PC-3 (cell line): ENCODE data around the gene GFOD2. TPM values are rescaled to one million over a fixed set of nuclear protein-coding genes. Genes with fewer than 3 reads are reported as not detected.

Source experiments
- ATAC-seq: fragments of 200-7000 bp; cut with Tn5 transposase; 2 replicates; pipeline ENCODE4 v1.9.1; 2020; ENCODE audit warnings: mild to moderate bottlenecking, moderate library complexity
- BruUV-seq: library from RNA; stranded (reverse); fragments of 400-500 nt; replicated peaks from 2 replicates; lab custom pipeline; 2021; lab: Mats Ljungman, UMichigan
- CTCF ChIA-PET: fragments of 300-600 bp; sonication (Branson Sonifier 250); formaldehyde crosslinking; loops from one replicate; lab custom pipeline; 2022; ENCODE audit warnings: antibody characterized with exemption; lab: Charles Lee
- POLR2A ChIA-PET: fragments of 300-600 bp; sonication (Branson Sonifier 250); formaldehyde crosslinking; loops from one replicate; lab custom pipeline; 2022; ENCODE audit warnings: antibody characterized with exemption; ENCODE audit not compliant: unreplicated experiment; lab: Charles Lee
- DNase-seq: peaks from one replicate; pipeline ENCODE4 v3.0.0-alpha.2; 2015
- H2AFZ ChIP-seq: fragments of 300-600 bp; sonication (generic); 2 replicates; pipeline ENCODE4 v1.6.0; 2016; ENCODE audit warnings: antibody characterized with exemption, low read length
- H3F3A ChIP-seq: fragments of 300-600 bp; sonication (generic); one replicate; pipeline ENCODE4 v1.6.0; 2017; ENCODE audit warnings: antibody characterized with exemption, low read length, control low read depth, mild to moderate bottlenecking; ENCODE audit not compliant: unreplicated experiment
- H3K27ac ChIP-seq: fragments of 300-600 bp; sonication (generic); 2 replicates; pipeline ENCODE4 v1.5.1; 2016; ENCODE audit warnings: mild to moderate bottlenecking, low read length
- H3K27me3 ChIP-seq: fragments of 300-600 bp; sonication (generic); 2 replicates; pipeline ENCODE4 v1.6.1; 2016; ENCODE audit warnings: low read length, mixed read lengths
- H3K36me3 ChIP-seq: fragments of 300-600 bp; sonication (generic); 2 replicates; pipeline ENCODE4 v1.6.1; 2016; ENCODE audit warnings: low read depth, mixed run types, low read length, mixed read lengths
- H3K4me1 ChIP-seq: fragments of 300-600 bp; sonication (generic); 2 replicates; pipeline ENCODE4 v1.5.1; 2016; ENCODE audit warnings: low read length; ENCODE audit not compliant: insufficient read depth
- H3K4me2 ChIP-seq: fragments of 300-600 bp; sonication (generic); 2 replicates; pipeline ENCODE4 v1.6.0; 2016; ENCODE audit warnings: low read length
- H3K4me3 ChIP-seq: fragments of 300-600 bp; sonication (generic); 2 replicates; pipeline ENCODE4 v1.5.1; 2016; ENCODE audit warnings: mild to moderate bottlenecking, low read length, mixed read lengths
- H3K79me2 ChIP-seq: fragments of 300-600 bp; sonication (generic); 2 replicates; pipeline ENCODE4 v1.6.1; 2017; ENCODE audit warnings: low read length, mixed read lengths
- H3K9ac ChIP-seq: fragments of 300-600 bp; sonication (generic); 2 replicates; pipeline ENCODE4 v1.6.0; 2016; ENCODE audit warnings: mild to moderate bottlenecking, low read length
- H3K9me2 ChIP-seq: fragments of 300-600 bp; sonication (generic); replicated peaks from 2 replicates; pipeline ENCODE4 v1.6.1; 2016; ENCODE audit warnings: mixed run types, low read length, mixed read lengths
- H3K9me3 ChIP-seq: fragments of 300-600 bp; sonication (generic); 2 replicates; pipeline ENCODE4 v1.6.1; 2016; ENCODE audit warnings: low read length, mixed read lengths
- H4K20me1 ChIP-seq: fragments of 300-600 bp; sonication (generic); 2 replicates; pipeline ENCODE4 v1.6.1; 2016; ENCODE audit warnings: low read length, mixed read lengths
- EZH2 ChIP-seq: fragments of 300-600 bp; sonication (generic); IDR thresholded peaks from one replicate; pipeline ENCODE4 v1.6.1; 2017; ENCODE audit warnings: antibody characterized with exemption, mild to moderate bottlenecking, low read length; ENCODE audit not compliant: unreplicated experiment
- EZH2phosphoT487 ChIP-seq: fragments of 300-600 bp; sonication (generic); IDR thresholded peaks from 2 replicates; pipeline ENCODE4 v1.6.1; 2018; ENCODE audit warnings: mild to moderate bottlenecking, antibody characterized with exemption, low read length, borderline replicate concordance
- intact Hi-C: fragments of 100-400 bp; cut with micrococcal nuclease; formaldehyde crosslinking; loops from 2 replicates; pipeline ENCODE4 v1.9.0; 2023
- total RNA-seq: library from RNA; depleted of rRNA; stranded (reverse); fragments of >200 nt; gene quantifications from 2 replicates; pipeline ENCODE4 v1.2.3, GENCODE V29; 2014
- TF ChIP-seq, protein P1 (sequence below): fragments of 300-600 bp; sonication (generic); conservative IDR thresholded peaks from 2 replicates; pipeline ENCODE4 v1.5.1; 2017; ENCODE audit warnings: antibody characterized with exemption, low read depth, mild to moderate bottlenecking, low read length

Gene GFOD2
- total RNA-seq, 1 experiment from 2014 or later = 21.8 TPM

DNA sequence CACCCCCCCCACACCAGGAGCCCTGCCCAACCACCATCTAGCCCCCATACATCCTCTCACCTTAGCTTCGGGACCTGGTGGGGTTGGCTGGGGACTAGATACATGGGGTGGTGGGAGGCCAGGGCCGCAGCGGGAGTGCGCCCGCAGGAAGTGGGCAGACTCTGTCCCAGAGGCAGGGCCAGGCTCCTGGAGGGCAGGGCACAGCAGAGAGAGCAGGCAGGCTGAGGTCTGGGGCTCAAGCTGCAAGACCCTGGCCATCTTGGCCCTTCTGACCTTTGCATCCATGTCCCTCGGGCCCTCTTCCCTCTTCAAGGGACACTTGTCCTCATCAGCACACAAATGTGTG is 55.3 kb downstream of the GFOD2 start:
- CTCF ChIA-PET = no interaction called here
- H3K27ac ChIP-seq = no peak overlapping the region

DNA sequence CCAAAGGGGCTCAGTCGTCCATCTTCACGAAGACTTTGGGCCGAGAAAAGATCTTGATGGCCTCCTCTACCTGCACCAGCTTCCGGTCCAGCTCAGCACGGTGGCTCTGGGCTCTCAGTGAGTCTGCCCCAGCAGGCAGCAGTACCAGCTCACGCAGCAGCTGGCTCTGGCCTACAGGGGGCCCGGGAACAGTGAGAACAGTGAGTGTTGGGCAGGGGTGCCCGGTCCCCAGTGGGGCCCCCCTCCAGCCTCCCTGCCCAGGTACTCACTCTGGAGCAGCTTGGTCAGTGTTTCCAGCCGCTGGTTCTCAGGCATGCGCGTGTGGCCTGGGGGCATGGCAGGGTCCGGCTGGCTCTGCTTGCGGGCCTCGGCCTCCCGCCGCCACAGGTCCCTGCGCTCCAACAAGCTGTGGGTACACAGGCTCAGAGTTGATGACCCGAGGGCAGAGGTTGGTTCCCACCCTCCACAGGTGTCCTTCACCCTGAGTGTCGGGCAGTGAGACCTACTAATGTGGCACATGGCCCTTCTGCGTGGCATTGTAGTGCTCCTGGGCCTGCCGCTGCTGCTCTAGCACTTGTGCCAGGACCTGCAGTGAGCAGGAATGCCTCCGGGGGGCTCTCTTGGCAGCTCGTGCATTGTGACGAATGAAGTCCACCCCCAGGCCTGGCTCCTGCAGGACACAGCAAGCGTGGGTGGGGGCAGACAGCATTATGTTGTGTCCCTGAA is 55.8 kb downstream of the GFOD2 start:
- Histone ChIP-seq H3K4me3 (no peak overlapping the region), H3K4me1 (peaks cover 6% of the 10 kb centered on the region; the same call in 1 of the 2 replicates), H3K27me3 (no peaks in the 10 kb centered on the region), H3K79me2 (peaks cover 11% of the 10 kb centered on the region), H3K27ac (no peak overlapping the region), H4K20me1 (no peaks in the 10 kb centered on the region), H3K36me3 (no peaks in the 10 kb centered on the region), H2AFZ (no peak overlapping the region), H3F3A (peaks cover 3% of the 10 kb centered on the region), H3K9me3 (no peaks in the 10 kb centered on the region), H3K9ac (no peak overlapping the region), H3K9me2 (no peaks in the 10 kb centered on the region), H3K4me2 (no peak overlapping the region)
- intact Hi-C loops = no loop called here
- no peak for DNase-seq
- no peak for TF ChIP-seq EZH2phosphoT487
- TF ChIP-seq, protein P1, sequence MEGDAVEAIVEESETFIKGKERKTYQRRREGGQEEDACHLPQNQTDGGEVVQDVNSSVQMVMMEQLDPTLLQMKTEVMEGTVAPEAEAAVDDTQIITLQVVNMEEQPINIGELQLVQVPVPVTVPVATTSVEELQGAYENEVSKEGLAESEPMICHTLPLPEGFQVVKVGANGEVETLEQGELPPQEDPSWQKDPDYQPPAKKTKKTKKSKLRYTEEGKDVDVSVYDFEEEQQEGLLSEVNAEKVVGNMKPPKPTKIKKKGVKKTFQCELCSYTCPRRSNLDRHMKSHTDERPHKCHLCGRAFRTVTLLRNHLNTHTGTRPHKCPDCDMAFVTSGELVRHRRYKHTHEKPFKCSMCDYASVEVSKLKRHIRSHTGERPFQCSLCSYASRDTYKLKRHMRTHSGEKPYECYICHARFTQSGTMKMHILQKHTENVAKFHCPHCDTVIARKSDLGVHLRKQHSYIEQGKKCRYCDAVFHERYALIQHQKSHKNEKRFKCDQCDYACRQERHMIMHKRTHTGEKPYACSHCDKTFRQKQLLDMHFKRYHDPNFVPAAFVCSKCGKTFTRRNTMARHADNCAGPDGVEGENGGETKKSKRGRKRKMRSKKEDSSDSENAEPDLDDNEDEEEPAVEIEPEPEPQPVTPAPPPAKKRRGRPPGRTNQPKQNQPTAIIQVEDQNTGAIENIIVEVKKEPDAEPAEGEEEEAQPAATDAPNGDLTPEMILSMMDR = peak; percentile 44; the same call in 1 of the 2 replicates
- TF ChIP-seq EZH2 = no peak
- no peak for ATAC-seq
- no TSS peak for BruUV-seq
- CTCF ChIA-PET = no interaction called here
- POLR2A ChIA-PET = no interaction called here

More for the DNA sequence above, 55.3 kb downstream of the GFOD2 start:
- Histone ChIP-seq H3K9ac (no peak overlapping the region), H3K4me2 (no peak overlapping the region), H3K27me3 (no peaks in the 10 kb centered on the region), H3K79me2 (peaks cover 10% of the 10 kb centered on the region), H3K4me3 (no peak overlapping the region), H3K4me1 (peaks cover 5% of the 10 kb centered on the region; the same call in 1 of the 2 replicates), H3K36me3 (no peaks in the 10 kb centered on the region), H3K9me2 (no peaks in the 10 kb centered on the region), H2AFZ (no peak overlapping the region), H3F3A (peaks cover 3% of the 10 kb centered on the region), H4K20me1 (no peaks in the 10 kb centered on the region), H3K9me3 (no peaks in the 10 kb centered on the region)
- DNase-seq = no peak
- TF ChIP-seq, protein P1 = no peak
- TF ChIP-seq EZH2phosphoT487 (no peak), EZH2 (no peak)
- POLR2A ChIA-PET = no interaction called here
- BruUV-seq = no TSS peak
- intact Hi-C loops = no loop called here
- ATAC-seq = no peak

DNA sequence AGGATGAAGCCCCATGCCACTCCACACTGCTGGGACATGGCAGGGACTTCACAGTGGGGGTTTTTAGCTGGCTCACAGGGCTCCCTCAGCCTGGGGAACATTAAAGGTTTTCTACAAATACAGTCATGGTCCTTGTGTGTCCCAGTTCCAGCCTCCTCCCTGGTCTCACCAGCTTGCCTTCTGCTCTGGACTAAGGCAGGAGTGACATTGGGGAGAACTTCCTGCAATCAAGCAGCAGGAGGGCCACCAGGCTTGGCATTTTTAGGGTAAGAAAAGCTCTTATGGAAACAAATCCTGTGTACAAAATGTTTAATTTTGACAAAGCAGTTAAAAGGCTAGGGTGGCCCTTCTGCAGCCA is 56.5 kb downstream of the GFOD2 start:
- no peaks in the 10 kb centered on the region for H3K27me3 ChIP-seq
- no peaks in the 10 kb centered on the region for H3K9me3 ChIP-seq
- H4K20me1 ChIP-seq = no peaks in the 10 kb centered on the region
- CTCF ChIA-PET = no interaction called here
- H3K4me2 ChIP-seq = no peak overlapping the region
- no peak overlapping the region for H2AFZ ChIP-seq
- DNase-seq = no peak
- intact Hi-C loops = no loop called here
- ATAC-seq = no peak
- H3K27ac ChIP-seq = no peak overlapping the region
- no peaks in the 10 kb centered on the region for H3K9me2 ChIP-seq
- no peak overlapping the region for H3K9ac ChIP-seq
- H3F3A ChIP-seq = peaks cover 3% of the 10 kb centered on the region
- peaks cover 11% of the 10 kb centered on the region for H3K79me2 ChIP-seq
- BruUV-seq = no TSS peak
- POLR2A ChIA-PET = no interaction called here
- no peaks in the 10 kb centered on the region for H3K36me3 ChIP-seq
- TF ChIP-seq EZH2 (no peak), EZH2phosphoT487 (no peak)
- TF ChIP-seq, protein P1 = no peak
- H3K4me1 ChIP-seq = peaks cover 6% of the 10 kb centered on the region; the same call in 1 of the 2 replicates
- no peak overlapping the region for H3K4me3 ChIP-seq
